HT1080 (cell line): ENCODE measurements around the gene ZC3H12D. TPM values are rescaled to one million over a fixed set of nuclear protein-coding genes. Genes with fewer than 3 reads are reported as not detected.
"Not testable (repeated sequence)": the region's sequence is repeated elsewhere in the genome, so short reads cannot be mapped to it uniquely, and the experiment has no call there.

Experiments
- DNase-seq: peaks from one replicate; pipeline ENCODE4 v3.0.0-alpha.2; 2015; ENCODE audit warnings: low read depth
- total RNA-seq: library from RNA; depleted of rRNA; stranded (reverse); fragments of >200 nt; shearing (Covaris generic); gene quantifications from 2 replicates; pipeline ENCODE4 v1.2.3, GENCODE V29; 2014

Gene ZC3H12D
- total RNA-seq, 1 experiment from 2014 or later = 0.16 TPM

DNA sequence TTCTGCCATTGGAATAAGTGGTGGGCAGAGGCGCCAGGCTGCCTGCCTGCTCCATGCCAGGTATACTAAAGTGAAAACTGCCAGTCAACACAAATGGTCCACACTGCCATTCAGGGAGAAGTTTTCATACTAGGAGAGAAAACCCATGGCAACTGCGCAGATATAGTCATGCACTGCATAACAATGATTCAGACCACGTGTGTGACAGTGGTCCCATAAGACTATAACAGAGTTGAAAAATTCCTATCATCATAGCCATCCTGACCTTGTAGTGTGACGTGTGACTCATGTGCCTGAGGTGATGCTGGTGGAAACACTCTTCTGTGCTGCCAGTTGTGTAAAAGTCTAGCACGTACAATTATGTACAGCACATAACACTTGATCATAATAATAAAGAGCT is 25.1 kb downstream of the ZC3H12D start:
- peak; percentile 52 for DNase-seq

DNA sequence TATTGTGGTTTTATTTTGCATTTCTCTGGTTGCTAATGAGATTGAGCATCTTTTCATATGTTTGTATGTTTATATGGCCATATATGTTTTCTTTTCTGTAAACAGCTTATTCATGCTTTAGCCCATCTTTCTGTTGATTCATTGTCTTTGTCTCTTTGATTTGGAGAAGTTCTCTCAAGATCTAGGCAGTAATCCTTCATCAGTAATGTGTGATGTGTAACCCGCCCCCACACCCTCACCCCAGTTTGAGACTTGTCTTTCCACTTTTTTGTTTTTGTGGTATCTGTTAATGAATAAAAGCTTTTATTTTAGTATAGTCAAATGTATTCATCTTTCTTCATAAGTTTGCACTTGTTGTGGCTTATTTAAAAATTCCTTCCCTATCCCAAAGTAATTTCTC is 26.0 kb downstream of the ZC3H12D start:
- DNase-seq = no peak

DNA sequence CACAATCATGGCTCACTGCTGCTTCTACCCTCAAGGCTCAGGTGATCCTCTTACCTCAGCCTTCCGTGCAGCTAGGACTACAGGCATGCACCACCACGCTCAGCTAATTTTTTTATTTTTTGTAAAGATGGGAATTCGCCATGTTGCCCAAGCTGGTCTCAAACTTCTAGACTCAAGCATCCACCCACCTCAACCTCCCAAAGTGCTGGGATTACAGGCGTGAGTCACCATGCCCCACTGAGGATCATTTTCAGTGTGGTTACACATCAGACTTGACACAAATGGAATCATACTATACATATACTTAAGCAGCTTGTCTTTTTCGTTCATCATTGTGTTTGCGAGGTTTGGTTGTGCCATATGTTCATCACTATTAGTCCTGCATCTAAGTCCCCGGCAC is 26.6 kb downstream of the ZC3H12D start:
- DNase-seq = no peak

DNA sequence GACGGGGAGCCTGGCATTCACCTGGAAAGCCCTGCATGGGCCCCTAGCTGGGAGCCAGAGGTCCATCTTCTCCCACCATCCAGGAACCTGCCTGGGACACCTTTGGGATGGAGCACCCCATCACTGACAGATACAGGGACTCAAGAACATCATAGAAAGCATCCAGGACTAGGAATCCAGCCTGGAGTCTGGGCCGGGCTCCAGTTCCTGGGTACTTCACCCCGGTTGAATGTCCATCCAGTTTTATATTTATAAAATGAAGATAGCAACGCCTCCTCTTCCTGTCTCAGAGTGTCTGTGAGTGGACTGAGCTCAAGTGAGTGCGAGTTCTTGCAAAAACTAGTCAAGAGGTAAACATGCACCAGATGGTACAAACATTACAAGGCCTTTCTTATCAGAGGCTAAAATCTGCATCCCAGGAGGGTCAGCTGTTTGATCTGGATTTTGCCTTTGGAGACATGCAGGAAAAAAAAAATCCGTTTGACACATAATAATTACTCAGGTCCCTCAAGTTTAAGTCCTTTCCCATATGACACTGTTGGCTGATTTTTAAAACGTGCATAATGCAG is 27.4 kb downstream of the ZC3H12D start:
- no peak for DNase-seq

DNA sequence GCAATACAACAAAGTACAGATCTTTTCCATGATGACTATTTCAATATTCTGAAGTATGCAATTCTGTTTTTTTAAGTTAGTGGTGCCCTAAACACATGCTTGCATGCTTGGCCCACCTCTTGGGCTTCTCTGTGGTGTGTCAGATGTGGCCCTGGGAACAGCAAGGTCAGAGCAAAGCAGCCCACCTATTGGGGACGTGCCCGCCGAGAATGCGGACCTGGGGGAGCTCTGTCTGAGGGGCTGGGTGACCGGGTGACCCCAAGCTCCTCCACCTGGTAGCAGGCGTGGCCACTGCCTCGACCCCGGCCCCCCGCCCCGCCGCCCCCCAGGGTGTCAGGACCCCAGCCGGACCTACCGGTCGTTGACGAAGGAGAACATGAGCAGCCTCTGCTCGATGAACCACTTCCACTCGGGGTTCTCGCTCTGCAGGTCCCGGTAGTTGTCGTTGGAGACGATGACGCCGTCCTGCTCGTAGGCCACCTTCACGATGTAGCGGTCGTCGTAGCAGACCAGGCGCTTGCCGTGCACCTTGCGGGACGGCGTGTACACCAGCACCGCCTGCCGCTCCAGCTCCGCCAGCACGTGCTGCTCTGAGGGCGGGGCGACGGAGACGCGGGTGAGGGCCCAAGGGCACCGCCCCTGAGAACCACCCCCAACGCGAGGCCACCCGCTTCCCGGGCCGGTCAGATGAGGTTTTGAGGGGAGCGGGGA is 28.3 kb downstream of the ZC3H12D start:
- no peak for DNase-seq

DNA sequence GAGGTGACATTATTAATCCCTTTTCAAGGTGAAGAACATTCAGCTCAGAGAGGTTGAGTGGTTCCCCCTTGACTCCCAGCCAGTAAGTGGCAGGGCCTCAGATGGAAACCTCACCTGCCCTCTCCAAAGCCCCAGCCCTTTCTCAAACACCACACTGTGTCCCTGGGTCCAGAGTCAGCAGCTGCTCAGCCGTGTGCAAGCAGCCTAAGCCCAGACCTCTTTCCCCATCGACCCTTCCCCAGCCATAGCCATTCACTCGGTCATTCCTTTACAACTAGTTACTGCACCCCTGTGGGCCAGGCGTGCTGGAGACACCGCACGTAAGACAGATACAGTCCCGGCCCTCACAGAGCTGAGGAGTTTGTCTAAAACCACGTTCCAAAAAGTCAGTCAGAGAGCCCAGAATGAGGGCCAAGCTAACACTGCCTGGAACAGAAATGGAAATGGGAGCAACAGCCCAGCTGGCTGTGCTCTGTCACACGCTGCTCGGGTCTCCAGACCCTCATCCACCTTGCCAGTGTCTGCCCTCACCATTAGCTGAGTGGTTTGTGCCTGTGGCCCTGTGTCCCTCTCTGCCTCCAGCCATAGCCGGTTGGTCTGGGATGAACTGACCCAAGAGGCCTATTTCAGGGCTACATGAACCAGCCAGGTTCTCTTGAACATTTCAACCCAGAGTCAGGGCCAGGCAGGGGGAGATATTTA is 29.6 kb downstream of the ZC3H12D start:
- DNase-seq = no peak

DNA sequence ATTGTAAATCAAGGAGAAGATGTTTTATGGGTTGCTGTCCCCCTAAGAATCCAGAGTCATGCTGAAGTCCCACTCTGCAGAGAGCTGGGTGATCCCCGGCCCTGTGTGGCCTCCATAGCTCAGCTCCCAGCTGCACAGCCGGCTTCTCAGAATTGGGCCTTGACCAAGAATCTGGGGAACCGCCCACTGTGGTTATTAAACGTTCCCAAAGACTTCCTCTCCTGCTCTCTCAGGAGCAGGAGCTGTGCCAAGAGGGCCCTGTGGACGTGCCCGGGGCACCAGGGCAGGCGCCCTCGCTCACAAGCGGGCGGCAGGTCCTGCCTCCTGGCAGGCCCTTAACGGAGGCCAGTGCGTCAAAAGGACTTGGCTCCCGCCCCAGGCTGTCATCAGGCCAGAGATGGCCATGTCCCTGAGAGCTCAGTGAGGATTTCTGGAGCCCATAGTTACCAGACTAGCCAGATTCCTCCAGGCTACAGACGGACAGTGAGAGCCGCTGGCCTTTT is 30.4 kb downstream of the ZC3H12D start:
- peak; percentile 70 for DNase-seq

DNA sequence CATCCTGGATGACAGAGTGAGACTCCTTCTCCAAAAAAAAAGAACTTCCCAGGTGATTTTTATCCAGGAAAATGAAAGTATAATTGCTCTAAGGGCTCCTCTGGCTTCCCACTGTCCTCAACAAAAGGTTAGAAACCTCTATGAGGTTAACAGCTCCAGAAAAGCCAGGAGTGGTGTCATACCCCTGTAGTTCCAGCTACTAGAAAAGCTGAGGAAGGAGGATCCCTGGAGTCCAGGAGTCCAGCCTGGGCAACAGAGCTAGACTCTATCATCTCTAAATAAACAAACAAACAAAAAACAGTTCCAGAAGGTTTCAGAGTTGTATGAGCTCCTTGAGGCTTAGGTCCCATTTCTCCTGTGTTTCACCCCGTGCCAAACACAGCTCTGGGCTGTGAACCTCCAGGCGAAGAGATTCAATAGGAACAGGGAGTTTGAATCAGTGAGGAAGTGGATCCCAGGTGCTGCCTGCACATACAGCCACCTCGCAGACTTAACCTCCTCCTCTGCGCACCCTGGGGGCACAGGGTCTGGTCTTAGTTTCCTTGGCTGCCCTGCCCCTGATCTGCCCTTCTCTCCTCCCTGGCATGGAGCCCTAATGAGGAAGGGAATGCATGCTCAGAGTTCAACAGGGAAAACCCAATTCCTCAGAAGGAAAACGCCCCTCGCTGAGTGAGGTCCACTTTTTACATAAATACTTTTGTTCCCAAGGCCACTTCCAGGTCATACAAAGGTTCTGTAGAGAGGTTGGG is 31.0 kb downstream of the ZC3H12D start:
- no peak for DNase-seq

DNA sequence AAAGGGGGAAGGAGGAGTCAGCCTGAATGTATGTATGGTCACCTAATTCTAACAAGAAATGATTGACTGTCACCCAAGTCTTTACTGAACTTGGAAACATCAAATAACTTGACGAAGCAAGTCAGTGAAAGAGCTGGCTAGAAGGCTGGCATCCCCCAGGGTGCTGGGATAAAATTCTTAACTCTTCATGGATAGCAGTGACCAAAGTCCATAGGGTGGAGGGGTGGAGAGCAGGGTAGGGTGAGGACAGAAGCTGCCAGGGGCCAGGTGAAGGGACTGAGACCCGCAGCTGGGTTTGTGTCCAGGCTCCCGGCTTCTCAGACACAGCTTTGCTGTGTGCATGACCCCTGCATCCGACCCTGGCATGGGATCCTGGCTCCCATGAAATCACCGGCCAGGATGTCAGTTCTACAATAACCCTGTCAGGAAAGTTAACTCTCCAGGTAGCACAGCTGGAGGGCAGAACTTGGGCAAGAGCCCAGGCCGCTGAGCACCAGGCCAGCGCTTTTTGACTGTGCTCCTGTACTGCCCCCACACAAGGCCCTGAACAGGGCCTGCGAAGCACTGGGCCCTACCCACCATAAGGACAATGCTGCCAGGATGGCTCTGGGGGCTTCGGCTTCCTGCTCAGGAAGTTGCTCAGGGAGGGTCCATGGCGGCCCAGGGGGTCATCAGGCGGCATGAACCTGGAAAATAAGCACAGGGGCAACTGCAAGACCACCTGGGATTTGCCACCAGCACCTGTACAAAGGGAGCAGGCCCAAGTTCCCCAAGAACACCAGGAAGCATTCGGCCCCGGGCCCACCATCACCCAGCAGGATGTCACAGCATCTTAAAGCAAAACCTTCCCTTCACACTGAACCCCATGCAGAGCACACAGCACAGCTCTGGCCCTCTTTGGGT is 32.5 kb downstream of the ZC3H12D start:
- DNase-seq = no peak

DNA sequence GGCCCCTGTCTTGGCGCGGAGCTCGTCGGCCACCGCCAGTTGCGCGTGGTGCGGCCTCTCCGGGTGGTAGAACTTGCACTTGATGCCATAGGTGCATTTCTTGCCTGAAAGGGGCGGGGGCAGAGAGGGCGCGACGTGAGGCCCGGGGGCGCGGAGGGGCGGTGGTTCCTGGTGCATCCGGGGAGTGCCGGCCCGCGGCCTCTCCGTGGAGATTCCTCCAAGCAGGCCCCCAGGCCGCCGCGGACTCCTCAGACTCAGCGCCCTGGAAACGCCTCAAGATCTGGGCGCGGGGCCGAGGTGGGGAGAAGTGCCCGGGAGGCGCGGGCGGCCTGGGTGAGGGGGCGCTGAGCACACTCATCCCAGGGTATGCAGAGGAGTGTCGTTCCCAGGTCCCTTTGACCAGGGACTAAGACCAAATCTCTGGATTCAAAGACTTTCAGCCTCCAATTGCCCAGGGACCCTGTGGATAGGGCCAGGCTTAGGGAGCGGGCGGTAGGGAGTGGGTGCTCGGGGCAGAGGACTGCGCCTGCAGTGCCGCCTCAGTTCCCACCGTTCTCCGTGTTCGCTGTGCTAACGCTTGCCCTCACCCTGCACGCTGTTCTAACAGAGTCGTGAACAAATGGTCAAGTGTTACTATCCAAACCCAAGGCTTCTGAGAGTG is 33.3 kb downstream of the ZC3H12D start:
- DNase-seq = no peak

DNA sequence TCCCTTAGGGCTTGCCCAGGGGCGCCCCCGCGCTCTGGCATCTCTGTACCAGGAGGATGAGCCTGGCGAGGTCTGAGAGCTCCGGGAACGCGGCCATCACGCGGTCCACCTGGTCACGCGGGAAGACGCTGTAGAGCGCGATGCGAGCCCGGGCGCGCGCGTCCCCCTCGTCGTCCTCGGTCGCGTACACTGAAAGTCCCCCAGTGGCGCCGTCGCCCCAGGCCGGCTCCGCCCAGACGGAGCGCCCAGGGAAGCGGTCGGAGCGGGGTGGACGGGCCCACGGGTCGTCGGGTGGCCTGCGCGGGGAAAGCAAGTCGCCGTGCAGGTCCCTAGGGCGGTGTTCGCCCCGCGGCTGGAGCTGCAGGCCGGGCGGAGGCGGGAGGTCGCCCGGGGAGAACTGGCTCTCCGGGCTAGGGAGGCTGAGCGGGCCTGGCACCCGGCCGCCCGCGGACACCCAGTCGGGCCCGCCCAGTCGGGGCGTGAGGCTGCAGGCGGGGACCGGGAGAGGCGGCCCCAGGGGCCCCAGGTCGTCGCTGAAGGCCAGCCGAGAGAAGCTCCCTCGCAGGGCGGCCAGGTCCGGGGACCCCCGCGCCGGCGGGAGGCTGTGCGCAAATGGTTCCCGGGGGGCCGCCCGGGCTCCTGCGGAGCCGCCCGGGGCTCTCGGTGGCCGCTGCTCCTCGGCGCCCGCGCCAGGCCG is 34.0 kb downstream of the ZC3H12D start:
- no peak for DNase-seq

DNA sequence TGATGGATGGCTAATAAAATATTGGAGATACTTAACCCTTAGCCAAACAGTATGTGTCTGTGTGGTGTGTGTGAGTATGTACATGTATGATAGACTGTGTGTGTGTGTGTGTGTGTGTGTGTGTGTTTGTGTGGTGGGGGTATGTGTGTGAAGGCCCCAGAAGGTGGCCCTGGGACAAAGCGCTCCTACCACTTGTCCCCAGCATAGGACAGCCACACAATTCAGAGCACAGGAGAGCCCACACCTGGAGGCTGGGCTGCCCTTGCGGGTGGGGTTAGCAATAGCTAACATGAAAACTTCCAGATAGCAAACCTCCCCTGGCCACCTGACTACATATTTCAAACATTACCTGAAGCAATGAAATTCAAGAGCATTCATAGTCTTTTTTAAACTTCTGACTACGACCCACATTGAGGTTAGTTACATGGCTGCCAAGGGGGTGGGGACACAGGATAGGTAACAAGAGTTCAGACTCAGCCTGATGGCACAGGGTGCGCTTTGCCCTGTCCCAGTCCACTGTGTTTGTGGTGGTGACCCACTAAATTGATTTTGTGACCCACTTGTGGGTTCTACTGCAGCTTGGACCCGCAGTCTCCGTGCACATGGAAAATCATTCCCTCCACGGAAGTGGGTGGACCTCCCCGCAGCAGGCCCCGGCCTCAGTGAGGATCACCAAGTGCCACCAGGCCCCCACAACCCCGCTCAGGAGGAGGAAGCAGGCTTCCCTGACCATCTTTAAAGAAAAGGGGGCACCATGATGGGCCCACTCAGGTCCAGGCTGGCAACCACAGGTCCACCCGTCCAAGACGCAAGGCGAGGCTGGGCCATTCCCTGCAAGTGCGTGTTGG is 34.8 kb downstream of the ZC3H12D start:
- no peak for DNase-seq

DNA sequence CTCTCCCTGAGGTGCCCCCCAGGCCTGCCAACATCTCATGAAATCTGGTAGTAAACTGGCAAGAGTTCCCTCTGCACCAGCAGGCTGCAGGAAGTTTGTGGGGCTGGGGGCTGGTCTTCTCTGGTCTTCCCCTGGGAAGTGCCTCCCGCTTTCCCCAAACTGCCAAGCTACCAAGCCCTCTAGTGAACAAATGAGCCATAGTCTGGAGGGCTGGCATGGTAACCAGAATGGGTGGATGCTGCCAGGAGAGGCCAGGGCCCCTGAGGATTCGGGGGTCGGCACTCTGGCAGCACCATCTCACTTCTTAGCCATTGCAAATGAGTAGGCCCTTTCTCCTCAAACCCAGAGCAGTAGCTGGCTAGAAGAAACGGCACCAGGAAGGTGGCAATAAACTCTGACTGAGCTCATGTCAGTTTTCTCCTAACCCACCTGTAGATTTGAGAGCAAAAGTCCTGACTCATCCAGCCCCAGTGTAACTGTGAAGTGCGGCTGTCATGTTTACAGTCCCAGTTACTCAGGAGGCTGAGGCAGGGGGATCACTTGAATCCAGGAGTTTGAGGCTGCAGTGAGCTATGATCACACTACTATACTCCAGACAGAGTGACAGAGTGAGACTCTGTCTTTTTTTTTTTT is 35.9 kb downstream of the ZC3H12D start:
- DNase-seq = no peak

DNA sequence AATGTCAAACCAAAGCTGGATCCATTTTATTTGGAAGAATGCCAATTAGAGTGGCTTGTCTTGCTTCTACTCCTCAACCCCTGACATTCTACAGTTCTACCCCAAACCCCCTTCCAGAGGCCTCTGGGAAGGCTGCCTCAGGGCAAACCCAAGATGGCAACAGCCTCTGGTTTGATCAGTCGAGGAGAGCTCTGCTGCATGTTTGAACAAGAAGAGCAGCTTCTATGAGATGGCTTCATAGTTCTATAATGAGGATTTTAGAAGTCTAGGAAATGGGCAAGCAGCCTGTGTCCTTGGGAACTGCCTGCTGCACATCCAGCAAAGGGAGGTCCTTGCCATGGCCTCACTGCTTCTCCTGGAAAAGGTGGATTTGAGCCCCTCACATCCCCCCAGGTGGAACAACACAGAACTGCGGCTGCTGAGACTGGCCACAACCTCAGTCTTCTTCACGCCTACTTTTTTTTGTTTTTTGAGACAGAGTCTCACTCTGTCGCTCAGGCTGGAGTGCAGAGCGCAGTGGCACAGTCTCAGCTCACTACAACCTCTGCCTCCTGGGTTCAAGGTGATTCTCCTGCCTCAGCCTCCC is 37.9 kb downstream of the ZC3H12D start:
- DNase-seq = no peak

DNA sequence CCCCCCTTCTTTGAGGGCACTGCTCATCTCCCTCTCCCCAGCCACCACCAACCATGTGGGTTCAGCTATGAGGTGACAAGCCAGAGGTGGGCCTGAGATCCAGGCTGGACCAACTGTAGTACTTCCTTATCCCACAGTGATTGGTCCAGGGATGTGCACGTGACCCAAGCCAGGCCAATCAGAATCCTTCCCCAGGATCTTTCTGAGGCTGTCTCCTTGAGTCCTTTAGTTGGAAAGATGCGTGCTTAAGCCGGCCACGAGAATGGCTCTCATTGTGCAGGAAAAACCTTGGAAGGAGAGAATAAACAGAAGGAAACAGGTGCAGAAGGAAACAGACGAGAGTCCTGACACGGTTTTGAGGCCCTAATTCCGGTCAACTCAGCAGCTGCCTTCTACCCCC is 39.2 kb downstream of the ZC3H12D start:
- no peak for DNase-seq

DNA sequence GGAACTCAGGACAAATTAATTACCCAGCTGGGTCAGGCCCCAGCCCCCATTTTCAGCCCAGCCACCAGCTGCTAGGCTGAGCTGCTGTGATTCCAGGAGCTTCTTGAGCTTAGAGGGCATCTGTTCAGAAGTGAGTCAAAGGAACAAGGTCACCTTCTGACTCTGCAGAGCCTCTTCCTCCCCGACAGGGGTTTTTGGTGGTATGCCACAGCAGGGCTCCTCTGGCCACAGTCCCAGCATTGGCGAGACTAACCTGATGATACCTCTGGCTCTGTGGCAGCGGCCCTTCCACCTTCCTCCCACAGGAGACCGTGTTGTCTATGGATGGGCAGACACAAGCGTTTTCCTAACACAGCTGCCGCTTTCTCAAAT is 39.7 kb downstream of the ZC3H12D start:
- no peak for DNase-seq

DNA sequence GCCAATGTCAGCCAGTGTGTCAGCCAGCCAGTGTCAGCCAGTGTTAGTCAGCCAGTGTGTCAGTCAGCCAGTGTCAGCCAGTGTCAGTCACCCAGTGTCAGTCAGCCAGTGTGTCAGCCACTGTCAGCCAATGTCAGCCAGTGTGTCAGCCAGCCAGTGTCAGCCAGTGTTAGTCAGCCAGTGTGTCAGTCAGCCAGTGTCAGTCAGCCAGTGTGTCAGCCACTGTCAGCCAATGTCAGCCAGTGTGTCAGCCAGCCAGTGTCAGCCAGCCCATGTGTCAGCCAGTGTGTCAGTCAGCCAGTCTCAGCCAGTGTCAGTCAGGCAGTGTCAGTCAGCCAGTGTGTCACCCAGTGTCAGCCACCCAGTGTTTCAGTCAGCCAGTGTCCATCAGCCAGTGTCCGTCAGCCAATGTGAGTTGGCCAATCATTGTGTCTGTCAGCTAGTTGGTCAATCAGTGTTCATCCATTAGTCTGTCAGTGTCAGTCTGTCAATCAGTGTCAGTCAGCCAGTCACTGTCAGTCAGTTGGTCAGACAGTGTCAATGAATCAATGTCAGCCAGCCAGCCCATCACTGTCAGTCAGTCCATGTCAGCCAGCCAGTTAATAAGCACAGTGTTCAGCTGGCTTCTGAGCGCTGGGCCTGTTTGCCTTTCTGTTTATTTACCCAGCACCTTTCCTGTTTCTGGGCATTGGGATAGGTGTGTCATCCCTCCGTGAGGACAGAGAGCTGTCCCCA is 40.3 kb downstream of the ZC3H12D start:
- DNase-seq = not testable (repeated sequence)
